NCI-H2227 treated with DMSO at 0.1 percent for 48 hours (cell line): ENCODE measurements around the gene BMS1.
"Not testable (repeated sequence)": the region's sequence is repeated elsewhere in the genome, so short reads cannot be mapped to it uniquely, and the experiment has no call there.

Experiments
- DNase-seq: peaks from one replicate; lab custom pipeline; 2025; lab: John Stamatoyannopoulos, UW

BMS1 gene

DNA sequence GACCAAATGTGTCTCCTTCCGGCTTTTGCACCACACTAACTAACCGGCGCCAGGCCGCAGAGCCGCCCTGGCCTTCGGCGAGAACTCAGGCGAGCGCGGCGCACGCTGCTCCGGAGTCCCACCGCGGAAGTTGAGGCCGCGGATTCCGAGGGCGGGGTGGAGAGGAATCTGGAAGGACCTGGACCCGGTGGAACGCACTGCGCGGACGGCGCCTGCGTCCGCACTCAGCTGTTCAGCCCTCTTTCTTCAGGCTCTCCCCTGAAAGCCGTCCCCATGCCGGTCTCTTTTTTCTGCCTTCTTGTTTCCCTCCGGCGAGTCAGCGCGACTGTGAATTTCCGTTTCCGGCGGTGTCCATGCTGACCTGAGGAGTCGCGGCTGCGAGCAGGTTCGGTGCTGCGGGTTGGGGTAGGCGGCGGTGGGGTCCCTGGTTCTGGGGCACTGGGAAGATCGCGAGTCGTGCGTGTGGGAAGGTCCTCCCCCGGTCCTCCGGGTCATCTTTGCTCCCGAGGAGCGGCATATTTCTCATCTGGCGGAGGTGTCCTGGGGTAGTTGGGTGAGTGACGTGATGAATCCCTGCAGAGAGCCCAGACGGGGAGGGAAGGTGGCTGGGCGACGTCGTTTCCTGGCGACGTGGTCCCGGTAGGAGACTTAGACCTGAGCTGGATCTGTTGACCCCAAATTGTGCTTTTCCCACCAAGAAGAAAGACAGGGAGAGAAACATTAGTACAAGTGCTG, at the start of gene BMS1:
Gene BMS1, plus strand, starts transcription at position 350 of the 735 bp plus-strand sequence. CDS start 1,600 bp downstream, outside the sequence.
- peak; percentile 88 for DNase-seq

- DNase-seq: no peak
Observed at GRCh38 chr10:42734536-42734935, 48.1 kb upstream of the BMS1 start.

- no peak for DNase-seq
Observed at GRCh38 chr10:42738679-42739078, 43.9 kb upstream of the BMS1 start.

DNA sequence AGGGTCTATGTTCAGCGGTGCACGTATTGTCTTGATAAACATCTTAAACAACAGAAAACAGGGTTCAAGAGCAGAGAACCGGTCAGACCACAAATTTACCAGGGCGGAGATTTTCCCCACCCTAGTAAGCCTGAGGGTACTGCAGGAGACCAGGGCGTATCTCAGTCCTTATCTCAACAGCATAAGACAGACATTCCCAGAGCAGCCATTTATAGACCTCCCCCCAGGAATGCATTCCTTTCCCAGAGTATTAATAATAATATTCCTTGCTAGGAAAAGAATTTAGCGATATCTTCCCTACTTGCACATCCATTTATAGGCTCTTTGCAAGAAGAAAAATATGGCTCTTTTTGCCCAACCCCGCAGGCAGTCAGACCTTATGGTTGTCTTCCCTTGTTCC, 41.1 kb upstream of the BMS1 start:
- DNase-seq: not testable (repeated sequence)

DNA sequence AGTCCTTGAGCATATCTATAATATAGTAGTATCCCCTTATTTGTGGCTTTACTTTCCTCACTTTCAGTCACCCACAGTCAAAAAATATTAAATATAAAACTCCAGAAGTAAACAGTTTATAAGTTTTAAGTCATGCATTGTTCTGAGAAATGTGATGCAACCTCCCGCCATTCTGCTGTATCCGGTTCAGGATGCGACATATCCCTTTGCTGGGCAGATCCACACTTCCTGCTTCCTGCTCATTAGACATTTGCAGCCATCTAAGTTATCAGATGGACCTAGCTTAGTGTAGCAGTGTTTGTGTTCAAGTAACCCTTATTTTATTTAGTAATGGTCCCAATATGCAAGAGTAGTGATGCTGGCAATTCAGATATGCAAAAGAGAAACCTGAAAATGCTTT, 38.9 kb upstream of the BMS1 start:
- no peak for DNase-seq

DNA sequence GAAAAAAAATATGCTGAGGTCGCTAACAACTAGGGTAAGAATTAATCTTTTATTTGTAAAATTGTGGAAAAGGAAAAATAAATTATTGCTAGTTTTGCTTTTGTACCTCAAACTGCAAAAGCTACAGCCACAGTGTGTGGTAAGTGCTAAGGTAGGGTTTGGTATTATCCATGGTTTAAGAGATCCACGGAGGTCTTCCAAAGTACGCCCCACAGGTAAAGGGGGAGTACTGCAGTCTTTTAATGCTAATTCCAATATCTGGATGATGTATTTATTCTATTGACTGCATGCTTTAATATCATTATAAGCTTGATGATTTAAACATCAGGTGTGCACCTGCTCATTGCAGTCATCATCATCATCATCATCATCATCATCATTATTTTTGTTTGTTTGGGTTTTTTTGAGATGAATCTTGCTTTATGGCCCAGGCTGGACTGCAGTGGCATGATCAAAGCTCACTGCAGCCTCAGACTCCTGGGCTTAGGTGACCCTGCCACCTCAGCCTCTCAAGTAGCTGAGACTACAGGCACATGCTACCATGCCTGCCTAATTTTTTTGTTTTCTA, 38.4 kb upstream of the BMS1 start:
- DNase-seq: no peak

DNA sequence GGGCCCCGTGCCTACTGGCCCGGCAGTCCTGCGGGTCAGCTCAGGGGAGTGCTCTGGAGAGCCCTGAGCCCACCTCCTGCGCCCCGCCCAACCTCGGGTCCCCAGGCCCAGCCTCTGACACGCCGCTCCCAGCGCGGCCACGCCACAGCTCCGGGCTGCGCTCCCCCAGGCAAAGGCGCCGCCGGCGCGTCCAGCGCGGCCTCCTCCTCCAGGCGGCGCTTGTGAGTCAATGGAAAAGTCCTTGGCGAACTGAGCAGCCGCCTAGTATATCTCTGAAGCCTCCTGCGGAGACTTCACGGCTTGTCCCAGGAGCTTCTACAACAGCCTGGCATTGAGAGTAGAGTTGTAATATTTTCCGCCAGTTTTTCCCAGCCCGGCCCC, 29.5 kb upstream of the BMS1 start:
- peak; percentile 8 for DNase-seq

DNA sequence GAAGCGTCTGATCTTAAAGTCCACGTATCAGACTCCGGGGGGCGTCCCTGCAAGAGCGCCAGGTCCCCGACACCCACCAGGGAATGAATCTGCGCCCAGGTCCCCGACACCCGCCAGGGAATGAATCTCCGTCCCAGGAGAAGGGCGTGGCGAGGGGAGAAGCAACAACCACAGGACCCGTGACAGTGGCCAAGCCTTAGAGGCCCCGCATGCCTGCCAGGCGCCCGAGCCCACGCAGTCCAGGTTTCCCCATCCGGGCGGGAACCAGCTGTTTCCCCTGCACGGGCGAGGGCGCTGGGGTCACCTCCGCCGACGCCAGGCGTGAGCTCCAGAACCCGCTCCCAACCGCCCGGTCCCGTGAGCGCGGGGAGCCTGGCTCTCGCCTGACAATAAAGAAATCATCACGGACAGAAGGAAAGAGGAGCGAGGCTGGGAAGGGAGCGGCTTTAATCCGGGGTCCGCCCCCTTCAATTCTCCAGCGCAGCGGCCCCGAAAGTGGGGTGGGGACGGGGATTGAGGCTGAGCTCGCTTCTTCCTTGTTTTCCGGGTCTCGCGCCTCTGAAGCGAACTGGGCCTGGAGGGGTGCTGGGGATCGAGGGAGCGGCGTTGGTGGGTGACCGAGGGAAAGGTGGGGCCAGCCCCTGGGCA, 29.0 kb upstream of the BMS1 start:
- no peak for DNase-seq

DNA sequence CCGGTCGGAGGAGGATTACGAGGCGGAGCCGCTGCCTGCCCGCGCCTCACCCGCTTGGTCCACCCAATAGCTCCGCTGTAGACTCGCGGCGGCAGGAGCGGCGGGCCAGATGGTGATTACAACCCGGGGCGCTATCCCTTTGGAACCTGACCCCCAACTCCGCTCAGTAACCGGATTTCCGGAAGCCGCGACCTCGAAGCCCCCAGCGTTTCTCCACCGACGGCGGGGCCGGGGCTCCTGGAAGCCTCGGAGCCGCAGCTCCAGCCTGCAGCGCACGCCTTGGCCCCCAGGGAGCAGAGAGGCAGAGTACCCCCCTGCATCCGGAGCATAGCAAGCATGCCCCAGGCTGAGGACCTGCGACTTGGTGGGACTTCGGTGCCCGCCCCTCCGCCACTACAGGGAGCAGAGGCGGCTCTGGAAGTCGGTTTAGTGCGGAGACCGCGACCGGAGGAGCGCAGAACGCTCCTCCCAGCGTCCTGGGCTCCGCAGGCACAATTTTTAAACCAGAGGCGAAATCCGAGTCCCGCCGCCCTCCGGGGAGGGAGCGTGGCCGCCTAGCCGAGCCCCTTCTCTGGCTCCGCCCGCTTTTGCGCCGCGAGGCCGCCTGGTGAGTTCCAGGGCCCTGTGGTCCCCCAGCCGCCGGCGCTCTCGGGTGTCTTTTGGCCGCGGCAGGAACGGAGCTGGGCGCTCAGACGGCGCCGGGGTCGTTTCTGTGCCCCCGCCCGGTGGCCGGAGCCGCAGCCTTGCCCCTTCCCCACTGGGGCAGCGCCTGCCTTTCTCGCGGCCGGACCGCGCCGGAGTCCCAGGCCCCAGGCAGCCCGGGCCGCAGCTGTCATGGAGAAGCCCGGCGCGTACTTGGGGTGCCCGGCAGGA, 28.2 kb upstream of the BMS1 start:
- no peak for DNase-seq

GRCh38 chr10:42755028-42755451, 27.6 kb upstream of the BMS1 start:
- no peak for DNase-seq

DNA sequence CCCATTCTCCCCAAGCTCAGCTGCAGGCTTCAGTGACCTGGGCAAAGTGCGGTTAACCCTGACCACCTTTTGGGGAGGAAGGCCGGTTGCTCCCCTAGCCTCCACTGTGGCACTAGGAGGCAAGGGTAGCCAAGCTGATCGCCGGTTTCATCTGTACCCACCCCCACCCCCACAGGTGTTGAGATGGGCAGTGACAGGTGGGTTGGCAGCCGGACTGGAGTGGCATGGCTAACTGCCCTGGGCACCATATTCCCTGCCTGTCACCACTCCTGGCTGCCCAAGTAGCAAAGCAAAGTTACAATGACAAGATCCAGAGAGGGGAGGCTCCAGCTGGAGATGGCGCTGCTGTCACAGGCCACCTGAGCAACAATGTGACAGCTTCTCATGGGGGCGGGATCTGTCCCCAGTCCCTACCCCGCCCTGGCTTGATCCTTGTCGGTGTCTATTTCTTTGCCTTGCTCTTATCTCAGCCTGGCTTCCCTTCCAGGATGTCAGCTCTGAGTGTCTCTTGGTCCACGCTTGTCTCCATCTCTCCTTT, 27.0 kb upstream of the BMS1 start:
- DNase-seq: no peak

DNA sequence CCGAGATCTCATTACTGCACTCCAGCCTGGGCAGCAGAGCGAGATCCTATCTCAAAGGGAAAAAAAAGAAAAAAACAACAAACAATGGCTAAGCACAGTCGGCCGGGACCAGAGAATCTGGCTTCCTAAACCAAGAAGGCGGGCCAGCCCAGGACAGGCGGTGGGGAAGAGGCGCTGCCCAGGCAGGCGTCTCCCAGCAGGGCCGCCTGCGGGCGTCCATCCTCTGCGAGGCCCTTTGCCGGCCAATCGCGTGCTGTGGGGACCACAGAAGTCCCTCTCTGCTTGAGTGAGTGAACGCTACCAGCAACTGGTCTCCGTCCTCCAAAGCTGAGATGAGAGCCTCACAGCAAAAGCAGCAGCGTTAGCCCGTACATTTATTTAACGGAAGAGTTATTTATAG, 14.7 kb upstream of the BMS1 start:
- DNase-seq: no peak

DNA sequence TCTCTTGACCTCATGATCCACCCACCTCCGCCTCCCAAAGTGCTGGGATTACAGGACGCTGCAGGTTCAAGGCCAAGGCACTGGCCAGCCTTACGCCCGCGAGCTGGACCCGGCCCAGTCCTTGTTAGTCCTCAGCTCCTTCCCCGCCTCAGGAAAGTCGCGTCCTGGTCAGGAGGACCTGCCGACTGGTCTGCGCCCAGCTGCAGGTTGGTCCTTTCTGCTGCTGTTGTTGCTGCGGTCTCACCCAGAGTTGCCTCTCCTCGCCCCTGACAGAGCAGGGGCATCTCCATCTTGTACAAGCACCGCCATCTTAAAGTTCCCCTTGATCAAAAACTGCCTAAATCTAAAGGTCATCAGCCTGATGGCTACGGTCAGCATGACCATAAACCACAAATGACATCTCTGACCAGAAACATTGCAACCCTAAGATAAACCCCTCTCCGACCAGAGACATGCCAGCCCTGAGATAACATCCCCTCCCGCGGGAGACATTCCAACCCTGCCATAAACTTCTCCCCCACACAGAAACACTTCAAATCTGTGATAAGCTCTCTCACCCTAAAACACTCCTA, 13.9 kb upstream of the BMS1 start:
- DNase-seq: no peak

GRCh38 chr10:42769173-42769572, 13.4 kb upstream of the BMS1 start:
- no peak for DNase-seq

GRCh38 chr10:42769673-42770072, 12.9 kb upstream of the BMS1 start:
- DNase-seq: no peak

- no peak for DNase-seq
Observed at GRCh38 chr10:42776681-42777080, 5.9 kb upstream of the BMS1 start.

DNA sequence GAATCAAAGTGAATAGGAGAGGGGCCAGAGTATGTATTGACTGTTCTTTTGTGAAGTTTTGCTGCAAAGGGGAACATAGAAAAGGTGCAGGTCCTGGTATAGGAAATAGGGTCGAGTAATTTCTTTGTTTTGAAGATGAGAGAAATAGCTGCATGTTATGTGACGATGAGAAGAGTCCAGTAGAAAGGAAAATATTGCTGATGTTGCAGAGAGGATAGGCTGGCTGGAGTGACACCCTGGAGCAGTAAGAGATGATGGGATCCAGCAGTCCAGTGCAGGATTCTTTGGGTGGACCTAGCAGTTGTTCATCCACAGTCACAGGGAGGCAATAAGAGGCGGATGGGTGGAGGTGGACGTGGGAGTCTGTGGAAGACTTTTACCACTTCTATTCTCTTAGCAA, 2.1 kb upstream of the BMS1 start:
- no peak for DNase-seq

- DNase-seq: no peak
Observed at GRCh38 chr10:42781893-42782445, 626 bp upstream of the BMS1 start.

DNA sequence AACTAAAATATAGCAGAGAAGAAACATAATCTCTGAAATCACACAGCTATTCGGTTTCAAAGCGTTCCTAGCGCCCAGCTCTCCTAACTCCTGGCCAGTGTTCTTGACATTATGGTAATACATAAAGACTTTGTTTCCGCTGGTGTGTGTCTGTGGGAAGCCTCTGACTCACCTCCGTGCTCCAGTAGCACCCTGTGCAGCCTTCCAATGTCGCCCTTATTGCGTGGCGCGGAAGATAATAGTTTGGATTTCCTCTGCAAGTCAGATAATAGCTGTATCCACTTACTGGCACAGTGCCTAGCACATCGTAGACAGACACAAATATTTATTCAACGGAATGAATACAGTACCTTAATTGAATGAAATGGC, 570 bp downstream of the BMS1 start:
- DNase-seq: peak; percentile 20

GRCh38 chr10:42785759-42786158, 3.2 kb downstream of the BMS1 start:
- DNase-seq: no peak

GRCh38 chr10:42790835-42791234, 8.2 kb downstream of the BMS1 start:
- no peak for DNase-seq

DNA sequence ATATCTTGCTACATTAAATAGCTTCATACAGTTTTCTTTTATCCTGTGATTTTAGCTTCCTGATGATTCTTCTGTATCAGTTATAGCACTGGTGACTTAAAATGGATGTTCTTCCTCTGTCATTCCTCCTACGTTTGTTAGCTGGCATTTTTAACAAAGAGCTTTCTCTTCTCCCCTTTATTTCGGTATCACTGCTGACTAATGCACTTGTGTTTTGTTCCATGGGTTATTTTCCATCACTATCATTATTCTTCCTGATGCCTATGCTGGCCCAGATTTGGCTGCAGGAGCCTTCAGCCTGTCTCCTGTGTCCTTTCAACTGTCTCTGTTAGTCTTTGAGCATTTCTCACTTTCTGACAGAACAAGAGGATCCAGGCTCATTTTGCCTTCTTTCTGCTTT, 13.1 kb downstream of the BMS1 start:
- DNase-seq: no peak
